Memory B cell (primary cell): Measurements from ENCODE around the gene TENM3.

Experiments used
- ATAC-seq: fragments of 150-1000 bp; cut with Tn5 transposase; 2 replicates; pipeline ENCODE4 v1.10.0; 2021; ENCODE audit warnings: low read depth, mild to moderate bottlenecking, moderate library complexity
- DNase-seq, 2 donors: peaks; one replicate each; pipeline ENCODE4 v3.0.0; 2022; ENCODE audit warnings: low spot score in 2 of 2
- H3K27ac Mint-ChIP-seq: one replicate; pipeline ENCODE4 v1.8.0; 2022; ENCODE audit warnings: mild to moderate bottlenecking, moderate library complexity, mixed read lengths
- H3K27me3 Mint-ChIP-seq: one replicate; pipeline ENCODE4 v1.8.0; 2022; ENCODE audit warnings: mixed read lengths
- H3K36me3 Mint-ChIP-seq: one replicate; pipeline ENCODE4 v1.8.0; 2022; ENCODE audit warnings: mild to moderate bottlenecking, mixed read lengths
- H3K4me1 Mint-ChIP-seq: one replicate; pipeline ENCODE4 v1.8.0; 2022; ENCODE audit warnings: mixed read lengths
- H3K4me3 Mint-ChIP-seq: one replicate; pipeline ENCODE4 v1.8.0; 2022; ENCODE audit warnings: mild to moderate bottlenecking, moderate library complexity, mixed read lengths
- H3K9me3 Mint-ChIP-seq: one replicate; pipeline ENCODE4 v1.8.0; 2022; ENCODE audit warnings: mixed read lengths

TENM3 gene

DNA sequence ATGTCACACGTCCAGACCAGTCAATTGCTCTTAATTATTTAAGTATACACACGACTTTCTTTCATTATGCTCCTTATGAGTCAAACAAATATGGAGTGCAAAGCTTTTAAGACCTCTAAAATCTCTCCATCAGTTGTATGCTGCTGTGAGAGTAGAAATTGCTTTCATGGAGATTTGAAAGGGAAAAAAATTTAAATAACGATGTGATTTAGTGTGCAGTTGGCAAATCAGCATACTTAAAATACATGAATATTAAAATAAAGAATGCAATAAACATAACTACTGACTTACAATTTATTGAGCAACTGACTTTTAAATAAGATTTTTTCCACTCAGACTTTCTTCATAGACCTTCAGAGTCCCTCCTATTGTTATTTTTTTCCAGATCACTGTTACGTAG, 9.0 kb downstream of the TENM3 start:
- ATAC-seq (no peak), DNase-seq (no peak)
- Mint-ChIP-seq H3K27ac (no peak overlapping the region), H3K4me3 (no peak overlapping the region), H3K9me3 (no peaks in the 10 kb centered on the region), H3K4me1 (no peaks in the 10 kb centered on the region), H3K27me3 (no peaks in the 10 kb centered on the region), H3K36me3 (no peaks in the 10 kb centered on the region)

DNA sequence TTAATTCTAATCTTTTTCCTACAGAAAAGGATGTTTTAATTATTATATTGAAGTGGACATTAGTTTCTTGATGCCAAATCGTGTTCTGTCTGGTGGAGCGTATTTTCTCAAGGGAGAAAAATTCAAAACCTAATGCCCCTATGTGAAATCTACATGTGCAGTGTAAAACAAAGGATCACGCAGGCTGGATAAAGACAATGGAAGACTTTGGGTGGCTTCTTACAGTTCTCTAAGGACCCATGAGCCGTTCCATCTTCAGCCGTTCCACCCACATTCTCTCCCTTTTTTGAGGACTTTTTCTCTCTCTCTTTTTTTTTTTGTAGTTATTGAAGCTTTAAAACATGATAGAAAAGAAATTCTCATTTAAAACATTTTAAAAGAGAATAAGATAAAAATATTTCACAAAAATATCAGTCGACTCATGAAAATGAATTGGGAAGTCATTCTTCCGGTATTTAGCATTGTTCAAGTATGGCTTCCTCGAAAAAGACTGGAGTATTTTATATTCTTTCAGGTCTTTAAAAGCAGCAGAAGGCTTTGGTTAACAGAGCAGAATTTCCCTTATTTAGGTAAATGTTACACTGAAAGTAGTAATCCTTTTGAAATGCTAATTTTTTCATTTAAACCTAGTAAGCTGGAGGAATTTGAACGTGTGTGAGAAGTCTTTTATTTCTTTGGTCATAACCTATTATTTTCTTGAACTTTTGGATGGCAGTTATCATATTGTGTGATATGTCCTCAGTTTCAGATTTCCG, 11.0 kb downstream of the TENM3 start:
- no peak for DNase-seq
- Mint-ChIP-seq H3K4me3 (no peak overlapping the region), H3K36me3 (no peaks in the 10 kb centered on the region), H3K4me1 (no peaks in the 10 kb centered on the region), H3K27me3 (no peaks in the 10 kb centered on the region), H3K27ac (no peak overlapping the region), H3K9me3 (no peaks in the 10 kb centered on the region)
- no peak for ATAC-seq

DNA sequence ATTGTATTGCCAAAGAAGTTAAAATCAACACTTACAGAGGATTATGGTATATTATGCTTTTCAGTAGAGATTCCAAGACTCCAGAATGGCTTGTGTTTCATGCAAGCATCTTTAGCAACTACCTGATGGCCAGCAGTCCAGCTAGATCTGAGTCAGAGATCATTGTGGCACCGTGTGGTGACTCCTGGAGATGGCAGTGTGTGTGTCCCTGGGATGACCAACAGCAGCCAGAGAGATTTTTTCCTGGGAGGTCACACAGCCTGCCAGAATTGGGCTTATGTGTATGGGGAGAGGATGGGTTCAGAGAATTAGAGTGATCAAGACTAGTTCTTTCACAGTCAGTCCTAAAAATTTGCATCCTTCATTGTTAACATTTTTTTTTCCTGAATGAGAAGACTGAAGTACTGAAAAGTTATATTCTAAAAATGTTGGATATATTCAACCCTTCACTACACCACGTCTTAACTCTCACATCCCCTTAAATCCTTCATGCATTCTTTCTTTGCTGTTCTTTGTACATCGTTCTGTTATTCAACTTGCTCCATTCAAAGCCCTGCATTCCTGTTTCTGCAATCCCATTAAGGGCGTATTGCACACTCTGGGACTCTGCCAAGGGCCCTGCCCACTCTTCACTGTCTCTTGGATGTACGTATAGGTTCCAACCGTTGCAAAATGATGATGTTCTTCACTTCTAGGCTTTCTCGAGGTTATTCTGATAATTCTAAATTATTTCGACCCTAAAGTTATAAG, 12.4 kb downstream of the TENM3 start:
- Mint-ChIP-seq H3K27me3 (no peaks in the 10 kb centered on the region), H3K36me3 (no peaks in the 10 kb centered on the region), H3K4me1 (no peaks in the 10 kb centered on the region), H3K9me3 (peaks cover 2% of the 10 kb centered on the region), H3K27ac (no peak overlapping the region), H3K4me3 (no peak overlapping the region)
- ATAC-seq, result no peak
- DNase-seq, result no peak

DNA sequence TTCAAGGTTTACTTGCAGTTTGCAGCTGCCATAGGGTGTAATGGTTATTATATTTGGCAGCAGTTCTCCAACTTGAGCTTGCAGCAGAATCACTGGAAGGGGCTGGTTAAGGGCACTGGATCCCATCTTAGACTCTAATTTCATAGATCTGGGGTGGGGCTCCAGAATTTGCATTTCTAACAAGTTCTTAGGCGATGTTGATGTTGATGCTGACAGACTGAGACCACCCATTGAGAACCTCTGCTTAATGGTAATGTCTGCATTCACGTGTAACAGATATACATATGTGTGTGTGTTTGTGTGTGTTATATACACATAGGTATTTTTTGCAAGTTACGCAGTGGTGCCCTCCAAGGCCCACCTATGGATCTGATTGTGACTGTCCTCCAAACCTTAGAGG, 13.8 kb downstream of the TENM3 start:
- no peaks in the 10 kb centered on the region for H3K4me1 Mint-ChIP-seq
- no peak for DNase-seq

DNA sequence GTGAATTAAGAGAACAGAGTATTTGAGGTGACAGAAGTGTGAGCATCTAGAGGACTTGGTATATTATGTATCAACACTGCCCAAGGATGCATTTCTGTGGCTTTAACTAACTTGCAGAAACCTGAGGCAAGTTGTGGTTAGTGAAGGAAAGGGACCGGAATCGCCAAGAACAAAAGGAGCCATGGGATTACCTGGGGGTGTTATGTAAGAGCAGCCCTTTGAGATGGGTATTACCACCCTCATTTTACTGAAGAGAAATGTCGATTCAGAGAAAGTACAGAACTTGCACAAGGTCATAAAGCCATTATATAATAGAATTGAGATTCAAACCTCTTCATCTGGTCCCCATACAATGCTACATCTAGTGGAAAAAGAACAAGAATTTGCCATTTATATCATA, 14.3 kb downstream of the TENM3 start:
- no peak for DNase-seq
- no peaks in the 10 kb centered on the region for H3K36me3 Mint-ChIP-seq
- H3K27me3 Mint-ChIP-seq, result no peaks in the 10 kb centered on the region
- H3K27ac Mint-ChIP-seq, result no peak overlapping the region
- H3K4me1 Mint-ChIP-seq, result no peaks in the 10 kb centered on the region
- H3K9me3 Mint-ChIP-seq, result peaks cover 2% of the 10 kb centered on the region
- ATAC-seq, result no peak
- no peak overlapping the region for H3K4me3 Mint-ChIP-seq

More for the DNA sequence above, 13.8 kb downstream of the TENM3 start:
- H3K4me3 Mint-ChIP-seq, result no peak overlapping the region
- no peaks in the 10 kb centered on the region for H3K27me3 Mint-ChIP-seq
- H3K9me3 Mint-ChIP-seq, result peaks cover 2% of the 10 kb centered on the region
- no peak for ATAC-seq
- no peak overlapping the region for H3K27ac Mint-ChIP-seq
- H3K36me3 Mint-ChIP-seq, result no peaks in the 10 kb centered on the region

DNA sequence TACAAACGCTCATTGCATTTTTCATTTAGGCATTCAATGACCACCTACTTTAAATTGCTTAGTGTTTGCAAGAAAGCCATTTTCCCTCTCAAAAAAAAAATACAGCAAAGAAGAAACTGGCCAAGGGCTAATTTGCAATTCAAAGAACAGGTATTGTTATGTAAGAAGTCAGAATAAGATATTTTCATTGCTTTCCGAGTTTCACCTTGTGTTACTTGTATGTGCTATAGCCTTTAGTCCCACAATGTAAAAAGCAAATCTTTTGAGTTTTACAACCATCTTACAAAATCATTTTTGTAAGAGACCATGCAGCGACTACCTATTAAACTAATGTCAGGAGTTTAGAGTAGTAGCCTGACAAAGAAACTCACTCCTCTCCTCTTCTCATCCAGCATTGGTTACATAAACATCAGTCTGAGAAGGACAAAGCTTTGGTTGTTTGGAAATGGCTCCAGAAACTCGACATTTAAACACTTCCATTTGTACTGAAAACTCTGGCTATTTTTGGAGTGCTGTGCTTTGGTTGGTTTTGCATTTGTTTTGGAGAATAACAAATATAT, 15.3 kb downstream of the TENM3 start:
- peaks cover 2% of the 10 kb centered on the region for H3K9me3 Mint-ChIP-seq
- no peak overlapping the region for H3K4me3 Mint-ChIP-seq
- no peaks in the 10 kb centered on the region for H3K36me3 Mint-ChIP-seq
- no peaks in the 10 kb centered on the region for H3K4me1 Mint-ChIP-seq
- no peak for DNase-seq
- no peak for ATAC-seq
- no peak overlapping the region for H3K27ac Mint-ChIP-seq
- H3K27me3 Mint-ChIP-seq, result no peaks in the 10 kb centered on the region

DNA sequence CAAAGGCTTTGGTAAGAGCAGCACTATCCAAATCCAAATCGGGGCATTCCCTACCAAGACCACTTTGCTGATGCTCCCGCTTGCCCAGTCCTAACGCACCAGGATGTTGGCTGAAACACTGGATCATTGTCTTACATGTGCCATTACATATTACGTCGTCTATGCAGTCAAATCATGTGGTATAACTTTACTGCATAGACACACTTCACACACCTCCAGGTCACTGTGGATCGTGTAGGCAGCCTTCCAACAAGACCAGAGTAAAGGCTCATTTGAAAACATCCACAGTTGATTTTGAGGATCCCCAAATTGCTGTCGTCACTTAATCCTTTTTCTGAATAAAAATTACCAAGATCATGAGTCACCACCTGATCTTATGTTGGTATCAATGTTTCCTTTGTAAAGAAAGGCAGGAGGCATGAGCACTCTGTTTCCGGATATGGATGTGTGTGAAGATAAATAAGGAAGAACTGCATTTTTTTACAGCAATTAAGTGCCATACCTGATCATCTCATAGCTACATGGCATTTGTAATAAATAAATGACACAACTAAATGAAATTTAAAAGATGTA, 18.5 kb downstream of the TENM3 start:
- no peaks in the 10 kb centered on the region for H3K4me1 Mint-ChIP-seq
- no peaks in the 10 kb centered on the region for H3K27me3 Mint-ChIP-seq
- H3K27ac Mint-ChIP-seq, result no peak overlapping the region
- H3K36me3 Mint-ChIP-seq, result no peaks in the 10 kb centered on the region
- peaks cover 2% of the 10 kb centered on the region for H3K9me3 Mint-ChIP-seq
- ATAC-seq (no peak), DNase-seq (no peak)
- H3K4me3 Mint-ChIP-seq, result no peak overlapping the region

DNA sequence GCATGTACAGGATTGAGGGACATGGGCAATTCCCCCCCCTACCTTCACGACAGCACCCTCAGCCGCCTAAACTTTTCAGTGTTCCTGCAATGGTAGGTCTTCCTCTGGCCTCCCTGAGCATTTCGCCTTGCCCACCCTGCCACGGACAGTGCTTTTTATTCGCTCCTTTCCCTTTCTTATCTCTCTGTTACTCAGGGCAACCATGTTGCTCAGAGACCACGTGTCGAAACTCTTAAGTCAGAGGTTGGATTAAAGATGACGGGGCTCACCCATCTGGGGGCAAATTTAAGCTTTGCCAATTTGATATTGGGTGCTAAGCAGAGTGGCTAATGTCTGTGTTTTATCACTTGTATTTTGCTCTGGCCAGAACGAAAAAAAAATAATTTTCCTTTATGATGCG, 20.4 kb downstream of the TENM3 start:
- Mint-ChIP-seq H3K27ac (no peak overlapping the region), H3K9me3 (peaks cover 2% of the 10 kb centered on the region), H3K4me1 (no peaks in the 10 kb centered on the region), H3K36me3 (no peaks in the 10 kb centered on the region), H3K27me3 (no peaks in the 10 kb centered on the region), H3K4me3 (no peak overlapping the region)
- no peak for ATAC-seq
- DNase-seq, result no peak

DNA sequence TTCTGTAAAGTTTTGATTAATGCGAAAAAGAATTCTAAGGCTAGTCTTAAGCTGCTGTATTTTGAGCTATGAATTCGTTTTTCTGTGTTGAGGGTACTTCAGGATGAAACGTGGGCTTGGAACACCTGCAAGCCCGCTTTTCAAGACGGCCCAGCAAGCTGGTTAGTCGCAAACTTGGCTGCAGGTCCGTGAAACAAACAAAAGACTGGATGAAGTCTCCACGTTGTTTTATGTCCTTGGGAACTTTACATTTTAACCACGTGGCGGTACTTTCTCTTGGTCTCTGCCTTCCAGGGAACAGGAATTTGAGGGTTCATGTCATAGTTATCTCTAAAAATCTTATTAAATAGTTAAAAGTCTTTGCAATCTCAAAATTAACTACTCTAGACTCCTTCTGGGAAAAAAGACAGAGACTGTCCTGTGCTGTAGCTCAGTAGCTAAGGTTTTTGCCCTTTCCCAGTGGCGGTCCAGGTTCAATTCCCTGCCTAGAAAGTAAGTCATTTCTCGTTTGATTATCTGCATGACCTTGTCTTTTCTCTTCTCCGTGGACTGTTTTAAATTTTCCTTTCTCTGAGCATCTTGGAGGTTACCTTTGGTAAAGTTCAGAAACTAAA, 21.0 kb downstream of the TENM3 start:
- no peaks in the 10 kb centered on the region for H3K36me3 Mint-ChIP-seq
- no peak for DNase-seq
- H3K4me1 Mint-ChIP-seq, result no peaks in the 10 kb centered on the region
- no peaks in the 10 kb centered on the region for H3K27me3 Mint-ChIP-seq
- no peak overlapping the region for H3K27ac Mint-ChIP-seq
- no peak overlapping the region for H3K4me3 Mint-ChIP-seq
- ATAC-seq, result no peak
- H3K9me3 Mint-ChIP-seq, result peaks cover 4% of the 10 kb centered on the region

DNA sequence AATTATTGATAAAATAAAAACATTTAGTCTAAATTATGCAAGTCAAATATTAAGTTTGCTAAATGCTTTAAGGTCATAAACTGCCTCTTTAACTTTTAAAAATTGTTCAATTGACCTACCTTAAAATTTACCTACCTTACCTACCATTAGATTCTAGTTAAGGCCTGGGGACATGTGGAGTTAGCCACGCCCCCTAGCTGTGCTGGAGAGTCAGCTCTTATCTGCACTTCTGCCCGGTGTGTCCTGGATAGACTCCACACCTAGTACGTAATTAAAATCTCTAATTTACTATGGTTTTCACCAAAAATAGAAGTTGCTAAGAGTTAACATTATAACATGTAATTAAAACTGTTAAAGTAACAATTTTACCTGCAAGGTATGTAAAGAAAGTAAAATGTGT, 22.7 kb downstream of the TENM3 start:
- DNase-seq, result no peak
- Mint-ChIP-seq H3K4me3 (no peak overlapping the region), H3K27me3 (no peaks in the 10 kb centered on the region), H3K27ac (no peak overlapping the region), H3K9me3 (peaks cover 2% of the 10 kb centered on the region), H3K36me3 (no peaks in the 10 kb centered on the region), H3K4me1 (no peaks in the 10 kb centered on the region)
- ATAC-seq, result no peak

DNA sequence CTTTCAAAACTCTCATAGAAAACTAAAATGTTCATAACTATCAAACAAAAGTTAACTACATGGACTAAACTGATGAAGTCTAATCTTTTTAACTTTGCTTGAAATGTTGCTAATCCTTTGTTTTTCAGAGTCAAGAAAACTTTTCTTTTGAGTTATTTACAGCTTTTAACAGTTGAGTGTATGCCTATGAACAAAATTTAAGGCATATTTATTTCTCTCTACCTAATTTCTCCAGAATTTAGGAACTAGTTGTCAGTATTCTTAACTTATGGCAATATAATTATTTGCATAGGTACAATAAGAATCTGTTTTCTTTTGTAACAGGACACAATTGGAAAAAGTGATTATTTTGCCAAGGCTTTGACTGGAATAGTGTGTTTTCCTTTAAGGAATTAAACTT, 23.8 kb downstream of the TENM3 start:
- Mint-ChIP-seq H3K9me3 (peaks cover 2% of the 10 kb centered on the region), H3K4me1 (no peaks in the 10 kb centered on the region), H3K36me3 (no peaks in the 10 kb centered on the region), H3K4me3 (no peak overlapping the region), H3K27ac (no peak overlapping the region), H3K27me3 (no peaks in the 10 kb centered on the region)
- ATAC-seq (no peak), DNase-seq (no peak)

DNA sequence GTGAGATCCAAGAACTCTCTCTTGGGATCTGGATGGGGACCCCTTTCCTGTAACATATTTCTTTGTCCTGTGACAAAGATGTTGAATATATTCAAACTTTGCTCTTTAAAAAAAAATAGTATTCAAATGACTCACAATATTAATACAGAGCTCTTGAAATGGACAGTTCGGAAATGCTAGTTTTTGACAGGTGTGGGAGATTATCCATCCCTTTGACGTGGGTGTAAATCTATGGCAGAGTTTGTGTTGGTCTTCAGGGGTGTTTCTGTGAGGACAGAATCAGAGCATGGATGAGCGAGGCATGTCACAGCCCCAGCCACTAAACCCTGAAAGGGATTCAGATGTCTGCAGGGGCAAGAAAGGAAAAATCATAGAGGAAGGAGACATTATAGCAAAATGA, 25.8 kb downstream of the TENM3 start:
- Mint-ChIP-seq H3K4me3 (no peak overlapping the region), H3K27ac (no peak overlapping the region), H3K36me3 (no peaks in the 10 kb centered on the region), H3K27me3 (no peaks in the 10 kb centered on the region), H3K9me3 (peaks cover 2% of the 10 kb centered on the region), H3K4me1 (no peaks in the 10 kb centered on the region)
- no peak for ATAC-seq
- no peak for DNase-seq

DNA sequence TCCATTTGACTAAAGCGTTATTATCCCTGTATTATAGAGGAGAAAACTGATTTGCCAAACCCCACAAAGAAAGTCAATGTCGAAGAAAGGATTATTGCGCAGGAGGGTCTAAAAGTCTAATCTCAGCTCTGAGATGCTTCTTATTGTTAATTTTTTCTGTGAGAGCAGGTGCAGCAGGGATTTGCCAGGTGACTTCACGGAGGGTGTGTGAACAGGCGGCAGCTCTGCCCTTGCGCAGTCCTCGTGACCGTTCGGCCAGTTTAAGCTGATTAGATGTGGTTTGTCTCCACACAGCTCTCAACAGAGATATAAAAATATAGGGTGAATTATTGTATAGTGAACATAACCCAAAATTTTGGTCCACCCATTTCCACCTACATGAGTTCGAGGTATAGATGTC, 28.5 kb downstream of the TENM3 start:
- Mint-ChIP-seq H3K27me3 (no peaks in the 10 kb centered on the region), H3K36me3 (no peaks in the 10 kb centered on the region), H3K27ac (no peak overlapping the region), H3K4me3 (no peak overlapping the region), H3K9me3 (peaks cover 2% of the 10 kb centered on the region), H3K4me1 (no peaks in the 10 kb centered on the region)
- ATAC-seq (no peak), DNase-seq (no peak)

DNA sequence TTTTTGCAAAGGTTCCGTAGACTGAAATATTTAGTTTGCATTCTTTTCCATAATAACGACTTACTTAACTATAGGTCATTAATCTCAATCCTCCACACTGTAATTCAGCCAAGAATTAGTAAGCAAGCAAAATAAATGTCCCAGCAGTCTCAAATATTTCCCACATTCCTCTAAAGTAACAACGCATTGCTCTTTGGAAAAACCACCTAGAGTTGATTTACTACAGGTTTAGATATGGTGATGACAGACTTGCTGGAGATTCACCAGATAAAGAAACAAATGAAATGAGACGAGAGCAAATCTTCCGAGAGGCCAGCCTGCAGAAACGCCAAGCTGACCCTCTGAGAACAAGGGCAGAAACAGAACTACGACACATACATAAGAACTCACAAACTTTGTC, 28.9 kb downstream of the TENM3 start:
- Mint-ChIP-seq H3K4me3 (no peak overlapping the region), H3K4me1 (no peaks in the 10 kb centered on the region), H3K27ac (no peak overlapping the region), H3K36me3 (no peaks in the 10 kb centered on the region), H3K27me3 (no peaks in the 10 kb centered on the region), H3K9me3 (peaks cover 2% of the 10 kb centered on the region)
- no peak for DNase-seq
- no peak for ATAC-seq
